ENCODE data around the gene SRRM2.

Gene SRRM2

GRCh38 chr16:2713985-2714774 lies 38.3 kb upstream of the SRRM2 start:
- H3K4me1 ChIP-seq (ENCODE audit: control insufficient read depth in 5 of 5, insufficient read depth in 5 of 5, low read length in 5 of 5) = peaks cover 0 to 7% (median 5%) of the 10 kb centered on the region in 5 donors
- H3K9ac ChIP-seq (ENCODE audit: low read length in 5 of 5) = no peak overlapping the region
- no peak overlapping the region for H3K27ac ChIP-seq (ENCODE audit: low read depth, low read length)
- H3K9me3 ChIP-seq (ENCODE audit: control insufficient read depth in 5 of 5, low read length in 5 of 5) = no peaks in the 10 kb centered on the region
- peaks cover 0 to 15% (median 7%) of the 10 kb centered on the region in 5 donors for H3K36me3 ChIP-seq (ENCODE audit: control insufficient read depth in 5 of 5, insufficient read depth in 5 of 5, low read length in 5 of 5)
- H3K27me3 ChIP-seq (ENCODE audit: control insufficient read depth in 5 of 5, insufficient read depth in 4 of 5, low read length in 5 of 5) = peaks cover 0 to 5% (median 3%) of the 10 kb centered on the region in 5 donors
- H3K4me3 ChIP-seq (ENCODE audit: low read depth in 1 of 5, low read length in 5 of 5) = no peak overlapping the region

GRCh38 chr16:2715064-2715463 lies 37.4 kb upstream of the SRRM2 start:
- Histone ChIP-seq H3K4me3 (ENCODE audit: low read depth in 1 of 5, low read length in 5 of 5) (no peak overlapping the region), H3K36me3 (ENCODE audit: control insufficient read depth in 5 of 5, insufficient read depth in 5 of 5, low read length in 5 of 5) (peaks cover 0 to 7% (median 0%) of the 10 kb centered on the region in 5 donors), H3K27ac (ENCODE audit: low read depth, low read length) (no peak overlapping the region), H3K9ac (ENCODE audit: low read length in 5 of 5) (no peak overlapping the region), H3K27me3 (ENCODE audit: control insufficient read depth in 5 of 5, insufficient read depth in 4 of 5, low read length in 5 of 5) (peaks cover 0 to 5% (median 3%) of the 10 kb centered on the region in 5 donors), H3K9me3 (ENCODE audit: control insufficient read depth in 5 of 5, low read length in 5 of 5) (no peaks in the 10 kb centered on the region), H3K4me1 (ENCODE audit: control insufficient read depth in 5 of 5, insufficient read depth in 5 of 5, low read length in 5 of 5) (peaks cover 0 to 14% (median 6%) of the 10 kb centered on the region in 5 donors)

DNA sequence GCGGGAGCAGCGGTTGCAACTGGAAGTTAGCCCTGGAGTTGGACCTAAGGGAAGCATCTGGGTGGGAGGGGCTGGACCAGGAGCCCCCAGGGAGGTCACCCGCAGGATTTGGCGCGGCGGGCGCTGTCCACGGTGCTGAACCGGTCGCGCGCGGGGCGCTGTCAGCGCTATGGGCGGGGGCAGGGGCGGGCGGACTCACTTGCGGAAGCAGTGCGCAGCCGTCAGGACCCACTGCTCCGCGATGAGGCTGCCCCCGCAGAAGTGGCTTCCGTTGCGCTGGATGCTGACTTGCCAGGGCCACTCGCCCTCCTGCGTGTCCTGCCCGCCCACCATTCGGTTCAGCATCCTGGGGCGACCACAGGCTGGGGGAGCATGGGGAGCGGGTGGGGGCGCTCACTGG lies 36.9 kb upstream of the SRRM2 start:
- Histone ChIP-seq H3K9me3 (ENCODE audit: control insufficient read depth in 5 of 5, low read length in 5 of 5) (no peaks in the 10 kb centered on the region), H3K27ac (ENCODE audit: low read depth, low read length) (no peak overlapping the region), H3K36me3 (ENCODE audit: control insufficient read depth in 5 of 5, insufficient read depth in 5 of 5, low read length in 5 of 5) (peaks cover 0 to 3% (median 0%) of the 10 kb centered on the region in 5 donors), H3K27me3 (ENCODE audit: control insufficient read depth in 5 of 5, insufficient read depth in 4 of 5, low read length in 5 of 5) (peaks cover 0 to 5% (median 3%) of the 10 kb centered on the region in 5 donors), H3K9ac (ENCODE audit: low read length in 5 of 5) (no peak overlapping the region), H3K4me1 (ENCODE audit: control insufficient read depth in 5 of 5, insufficient read depth in 5 of 5, low read length in 5 of 5) (peaks cover 0 to 15% (median 6%) of the 10 kb centered on the region in 5 donors), H3K4me3 (ENCODE audit: low read depth in 1 of 5, low read length in 5 of 5) (no peak overlapping the region)

DNA sequence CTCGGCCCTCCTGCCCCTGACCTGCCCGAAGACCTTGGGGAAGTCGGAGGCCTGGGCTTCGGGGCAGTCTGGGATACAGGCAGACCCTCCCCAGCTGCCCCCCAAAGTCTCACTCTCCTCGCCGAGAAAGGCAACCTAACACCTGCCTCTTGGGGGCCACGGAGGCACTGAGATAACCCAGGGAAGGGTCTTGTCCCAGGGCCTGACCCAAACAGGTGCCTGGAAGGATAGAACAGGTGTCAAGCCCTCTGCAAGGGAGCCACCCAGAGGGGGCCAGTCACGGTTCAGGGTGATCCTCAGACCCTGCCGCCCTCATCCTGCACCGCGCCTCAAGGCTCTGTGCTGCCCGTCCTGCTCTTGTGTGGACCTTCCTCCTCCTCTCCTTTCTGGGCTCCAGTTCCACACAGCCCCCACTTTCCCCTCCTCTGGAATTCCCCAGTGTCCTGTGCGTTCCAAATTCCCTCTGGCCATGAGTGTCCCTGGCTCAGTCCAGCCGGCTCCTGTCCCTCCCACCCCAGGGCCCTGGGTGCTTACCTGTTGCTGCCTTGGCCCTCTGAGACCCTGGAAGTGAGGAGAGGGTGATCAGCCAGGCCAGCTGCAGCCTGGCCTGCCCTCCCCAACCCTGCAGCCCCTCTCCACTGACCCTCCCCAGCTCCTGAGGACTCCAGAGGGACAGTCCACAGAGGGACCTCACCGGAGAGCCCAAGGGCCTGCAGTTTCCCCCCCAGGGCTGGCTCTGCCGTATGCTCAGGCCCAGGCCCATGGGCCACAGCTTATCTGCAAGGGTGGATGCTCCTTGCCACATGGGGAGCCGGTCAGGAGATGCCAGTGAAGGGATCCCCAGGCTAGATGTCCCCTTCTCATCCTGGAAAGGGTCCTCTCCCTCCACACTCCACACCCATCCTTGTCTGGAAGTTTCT lies 36.2 kb upstream of the SRRM2 start:
- Histone ChIP-seq H3K9ac (ENCODE audit: low read length in 5 of 5) (no peak overlapping the region), H3K27ac (ENCODE audit: low read depth, low read length) (no peak overlapping the region), H3K4me3 (ENCODE audit: low read depth in 1 of 5, low read length in 5 of 5) (no peak overlapping the region), H3K9me3 (ENCODE audit: control insufficient read depth in 5 of 5, low read length in 5 of 5) (no peaks in the 10 kb centered on the region), H3K27me3 (ENCODE audit: control insufficient read depth in 5 of 5, insufficient read depth in 4 of 5, low read length in 5 of 5) (peaks cover 0 to 5% (median 3%) of the 10 kb centered on the region in 5 donors), H3K4me1 (ENCODE audit: control insufficient read depth in 5 of 5, insufficient read depth in 5 of 5, low read length in 5 of 5) (peaks cover 0 to 18% (median 6%) of the 10 kb centered on the region in 5 donors), H3K36me3 (ENCODE audit: control insufficient read depth in 5 of 5, insufficient read depth in 5 of 5, low read length in 5 of 5) (no peaks in the 10 kb centered on the region)

- Histone ChIP-seq H3K36me3 (ENCODE audit: control insufficient read depth in 5 of 5, insufficient read depth in 5 of 5, low read length in 5 of 5) (no peaks in the 10 kb centered on the region), H3K27ac (ENCODE audit: low read depth, low read length) (no peak overlapping the region), H3K9me3 (ENCODE audit: control insufficient read depth in 5 of 5, low read length in 5 of 5) (no peaks in the 10 kb centered on the region), H3K4me3 (ENCODE audit: low read depth in 1 of 5, low read length in 5 of 5) (no peak overlapping the region), H3K9ac (ENCODE audit: low read length in 5 of 5) (no peak overlapping the region), H3K27me3 (ENCODE audit: control insufficient read depth in 5 of 5, insufficient read depth in 4 of 5, low read length in 5 of 5) (peaks cover 0 to 5% (median 3%) of the 10 kb centered on the region in 5 donors), H3K4me1 (ENCODE audit: control insufficient read depth in 5 of 5, insufficient read depth in 5 of 5, low read length in 5 of 5) (peaks cover 0 to 18% (median 9%) of the 10 kb centered on the region in 5 donors)
Measured at GRCh38 chr16:2716948-2717347, 35.5 kb upstream of the SRRM2 start.

DNA sequence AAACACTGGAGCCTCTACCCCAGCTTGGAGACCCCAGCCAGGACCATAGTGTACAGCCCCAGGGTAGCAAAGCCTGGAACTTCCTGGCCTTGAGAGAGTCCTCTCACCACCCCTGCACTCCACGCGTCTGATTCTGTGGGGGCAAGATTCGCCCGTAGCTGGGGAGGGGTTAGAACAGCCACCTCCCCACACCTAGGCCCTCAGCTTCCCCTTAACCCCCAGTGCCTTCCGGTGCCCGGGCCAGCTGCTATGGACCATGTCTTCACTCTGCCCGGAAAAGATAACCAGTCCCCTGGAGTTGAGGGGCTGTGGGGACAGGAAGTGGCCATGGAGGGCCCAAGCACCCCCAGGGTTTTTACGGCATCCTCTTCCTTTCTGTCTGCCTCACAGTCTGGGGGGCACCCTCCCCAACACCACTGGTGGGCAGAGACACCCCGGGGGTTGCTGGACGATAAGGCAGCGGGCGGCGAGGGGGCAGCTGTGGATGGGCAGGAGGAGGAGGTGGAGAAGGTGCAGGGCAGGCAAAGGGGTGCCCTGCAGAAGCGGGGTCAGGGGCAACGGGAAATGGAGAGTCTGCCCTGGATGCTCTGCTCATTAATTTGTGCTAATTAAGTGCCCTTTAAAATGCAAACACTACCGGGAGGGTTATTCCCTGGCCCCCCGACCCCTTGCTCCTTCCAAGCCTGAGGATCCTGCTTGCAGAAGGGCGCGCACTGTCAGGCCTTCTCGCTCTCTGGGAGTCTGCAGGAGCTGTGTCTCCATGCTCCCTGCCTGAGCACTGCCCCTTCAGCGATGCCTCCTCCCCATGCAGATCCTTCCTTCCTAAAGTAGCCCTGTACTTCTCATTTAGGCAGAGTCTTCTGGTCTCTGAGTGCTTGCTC lies 34.8 kb upstream of the SRRM2 start:
- Histone ChIP-seq H3K4me3 (ENCODE audit: low read depth in 1 of 5, low read length in 5 of 5) (no peak overlapping the region), H3K36me3 (ENCODE audit: control insufficient read depth in 5 of 5, insufficient read depth in 5 of 5, low read length in 5 of 5) (no peaks in the 10 kb centered on the region), H3K9ac (ENCODE audit: low read length in 5 of 5) (no peak overlapping the region), H3K4me1 (ENCODE audit: control insufficient read depth in 5 of 5, insufficient read depth in 5 of 5, low read length in 5 of 5) (peaks cover 0 to 18% (median 9%) of the 10 kb centered on the region in 5 donors), H3K27ac (ENCODE audit: low read depth, low read length) (no peak overlapping the region), H3K27me3 (ENCODE audit: control insufficient read depth in 5 of 5, insufficient read depth in 4 of 5, low read length in 5 of 5) (peaks cover 0 to 5% (median 3%) of the 10 kb centered on the region in 5 donors), H3K9me3 (ENCODE audit: control insufficient read depth in 5 of 5, low read length in 5 of 5) (no peaks in the 10 kb centered on the region)

DNA sequence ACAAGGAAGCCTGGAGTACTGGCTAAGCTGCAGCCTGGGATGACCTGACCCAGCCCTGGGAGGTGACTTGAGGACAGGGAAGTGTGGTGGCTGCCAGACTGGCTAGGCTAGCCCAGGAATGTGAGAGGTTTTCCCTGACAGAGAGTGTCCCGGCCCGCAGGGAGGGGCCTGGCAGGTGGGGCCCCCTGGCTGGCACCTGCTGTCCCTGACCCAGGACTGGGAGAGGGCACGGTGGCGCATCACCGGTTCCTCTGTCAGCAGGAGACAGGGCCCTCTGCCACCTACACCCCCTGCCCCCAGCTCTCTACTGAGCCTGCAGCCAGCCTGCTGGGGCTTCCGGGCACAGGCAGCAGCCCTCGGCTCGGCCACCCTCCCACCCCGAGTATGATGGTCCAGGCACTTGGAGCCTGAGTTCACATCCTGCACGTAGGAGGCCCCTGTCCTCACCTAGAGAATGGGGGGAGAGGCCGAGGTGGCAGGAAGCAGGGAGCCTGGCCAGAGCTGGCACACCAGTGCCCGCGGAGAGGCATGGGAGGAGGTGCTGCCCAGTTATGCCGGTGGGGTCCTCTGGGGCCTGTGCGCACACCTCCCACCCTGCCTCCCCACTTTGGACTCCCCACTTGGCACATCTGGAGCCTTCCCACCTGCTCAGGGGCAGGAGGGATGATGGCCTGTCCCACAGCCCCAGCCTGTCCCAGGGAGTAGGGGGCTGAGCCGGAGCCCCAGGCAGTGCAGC lies 32.9 kb upstream of the SRRM2 start:
- no peak overlapping the region for H3K4me3 ChIP-seq (ENCODE audit: low read depth in 1 of 5, low read length in 5 of 5)
- H3K27ac ChIP-seq (ENCODE audit: low read depth, low read length) = no peak overlapping the region

GRCh38 chr16:2720064-2720457 lies 32.4 kb upstream of the SRRM2 start, which contains the start of gene PRSS27:
Gene PRSS27 (minus strand): TSS chr16:2720224. CDS start chr16:2720160, 64 bp downstream.
- Histone ChIP-seq H3K4me1 (ENCODE audit: control insufficient read depth in 5 of 5, insufficient read depth in 5 of 5, low read length in 5 of 5) (peaks cover 0 to 18% (median 9%) of the 10 kb centered on the region in 5 donors), H3K9me3 (ENCODE audit: control insufficient read depth in 5 of 5, low read length in 5 of 5) (no peaks in the 10 kb centered on the region), H3K9ac (ENCODE audit: low read length in 5 of 5) (peak within 1 kb of the TSS in 3 of 5 donors; percentile 20 to 62 (median 55)), H3K4me3 (ENCODE audit: low read depth in 1 of 5, low read length in 5 of 5) (peak within 1 kb of the TSS in 4 of 5 donors; percentile 43 to 64 (median 54)), H3K27ac (ENCODE audit: low read depth, low read length) (no peak within 1 kb of the TSS), H3K27me3 (ENCODE audit: control insufficient read depth in 5 of 5, insufficient read depth in 4 of 5, low read length in 5 of 5) (peaks cover 3 to 8% (median 5%) of the 10 kb centered on the region in 5 donors), H3K36me3 (ENCODE audit: control insufficient read depth in 5 of 5, insufficient read depth in 5 of 5, low read length in 5 of 5) (no peaks in the 10 kb centered on the region)

More for the DNA sequence above, 32.9 kb upstream of the SRRM2 start:
- H3K9ac ChIP-seq (ENCODE audit: low read length in 5 of 5) = no peak overlapping the region
- H3K9me3 ChIP-seq (ENCODE audit: control insufficient read depth in 5 of 5, low read length in 5 of 5) = no peaks in the 10 kb centered on the region
- peaks cover 0 to 5% (median 3%) of the 10 kb centered on the region in 5 donors for H3K27me3 ChIP-seq (ENCODE audit: control insufficient read depth in 5 of 5, insufficient read depth in 4 of 5, low read length in 5 of 5)
- no peaks in the 10 kb centered on the region for H3K36me3 ChIP-seq (ENCODE audit: control insufficient read depth in 5 of 5, insufficient read depth in 5 of 5, low read length in 5 of 5)
- H3K4me1 ChIP-seq (ENCODE audit: control insufficient read depth in 5 of 5, insufficient read depth in 5 of 5, low read length in 5 of 5) = peaks cover 0 to 18% (median 9%) of the 10 kb centered on the region in 5 donors
